Measurements from ENCODE around the gene LPIN1. TPM values are rescaled to one million over a fixed set of nuclear protein-coding genes. Genes with fewer than 3 reads are reported as not detected.

The LPIN1 gene
- total and polyA plus RNA-seq, 2 of the 13 experiments (the other 11 are each of a cell fraction or from before 2014, with no cell fraction given) = 9.7 to 19.4 TPM

GRCh38 chr2:11863513-11864328, 117.3 kb downstream of the LPIN1 start (continued):
- no peak for TF ChIP-seq USF2 (IDR thresholded peaks at IDR 0.05; ENCODE audit: low read depth, low read length)
- TF ChIP-seq USF2 (CRISPR knock-in tag; IDR thresholded peaks at IDR 0.05; ENCODE audit: borderline replicate concordance) = no peak
- TF ChIP-seq PHF21A (CRISPR knock-in tag; IDR thresholded peaks at IDR 0.05) = no peak
- no peak for TF ChIP-seq MTF2 (CRISPR knock-in tag; IDR thresholded peaks at IDR 0.05; ENCODE audit: borderline replicate concordance)
- no peak for TF ChIP-seq HOXA3 (CRISPR knock-in tag; IDR thresholded peaks at IDR 0.05)
- TF ChIP-seq ZNF609 (CRISPR knock-in tag; IDR thresholded peaks at IDR 0.05; ENCODE audit: borderline replicate concordance) = no peak; the same call in 1 of the 2 replicates
- no peak for TF ChIP-seq MYNN (CRISPR knock-in tag; IDR thresholded peaks at IDR 0.05; ENCODE audit: low read depth)
- no peak for TF ChIP-seq CEBPG (CRISPR knock-in tag; IDR thresholded peaks at IDR 0.05)
- no peak for TF ChIP-seq ZNF33B (CRISPR knock-in tag; IDR thresholded peaks at IDR 0.05)
- TF ChIP-seq ZNF615 (CRISPR knock-in tag; IDR thresholded peaks at IDR 0.05; ENCODE audit: borderline replicate concordance) = no peak
- TF ChIP-seq REXO4 (CRISPR knock-in tag; IDR thresholded peaks at IDR 0.05; ENCODE audit: borderline replicate concordance) = no peak
- no peak for TF ChIP-seq MTF1 (CRISPR knock-in tag; IDR thresholded peaks at IDR 0.05)
- TF ChIP-seq KLF15 (CRISPR knock-in tag; IDR thresholded peaks at IDR 0.05; ENCODE audit: borderline replicate concordance) = no peak
- TF ChIP-seq TOE1 (CRISPR knock-in tag; IDR thresholded peaks at IDR 0.05) = no peak
- TF ChIP-seq TRIM24 (CRISPR knock-in tag; IDR thresholded peaks at IDR 0.05) = no peak
- no peak for TF ChIP-seq SIX1 (CRISPR knock-in tag; IDR thresholded peaks at IDR 0.05; ENCODE audit: borderline replicate concordance)
- TF ChIP-seq HOXA9 (CRISPR knock-in tag; IDR thresholded peaks at IDR 0.05; ENCODE audit: borderline replicate concordance) = no peak
- 0 out of 2 replicates have a peak, but pooled peaks have one; percentile 21 for TF ChIP-seq ZNF317 (CRISPR knock-in tag; IDR thresholded peaks at IDR 0.05)
- no peak for TF ChIP-seq PRPF4 (IDR thresholded peaks at IDR 0.05; ENCODE audit: low read depth, low read length, poor library complexity, severe bottlenecking)
- 0 out of 2 replicates have a peak, but pooled peaks have one; percentile 44 for TF ChIP-seq ZNF839 (CRISPR knock-in tag; IDR thresholded peaks at IDR 0.05; ENCODE audit: borderline replicate concordance)
- no peak for TF ChIP-seq RFX1 (IDR thresholded peaks at IDR 0.05)
- peak; percentile 14; the same call in 1 of the 2 replicates for TF ChIP-seq ZNF124 (CRISPR knock-in tag; IDR thresholded peaks at IDR 0.05)
- no peak for TF ChIP-seq BRCA1 (CRISPR knock-in tag; IDR thresholded peaks at IDR 0.05)
- TF ChIP-seq NFKBIZ (CRISPR knock-in tag; IDR thresholded peaks at IDR 0.05) = no peak
- TF ChIP-seq ZNF75D (CRISPR knock-in tag; IDR thresholded peaks at IDR 0.05; ENCODE audit: borderline replicate concordance) = no peak
